ENCODE results near the gene COL9A2.
A peak's percentile ranks its signal among the peaks of the same experiment; 100 is the strongest.

The COL9A2 gene

GRCh38 chr1:40303051-40303771 lies 13.9 kb downstream of the COL9A2 start:
- no peak for DNase-seq (ENCODE audit: low read depth)

DNA sequence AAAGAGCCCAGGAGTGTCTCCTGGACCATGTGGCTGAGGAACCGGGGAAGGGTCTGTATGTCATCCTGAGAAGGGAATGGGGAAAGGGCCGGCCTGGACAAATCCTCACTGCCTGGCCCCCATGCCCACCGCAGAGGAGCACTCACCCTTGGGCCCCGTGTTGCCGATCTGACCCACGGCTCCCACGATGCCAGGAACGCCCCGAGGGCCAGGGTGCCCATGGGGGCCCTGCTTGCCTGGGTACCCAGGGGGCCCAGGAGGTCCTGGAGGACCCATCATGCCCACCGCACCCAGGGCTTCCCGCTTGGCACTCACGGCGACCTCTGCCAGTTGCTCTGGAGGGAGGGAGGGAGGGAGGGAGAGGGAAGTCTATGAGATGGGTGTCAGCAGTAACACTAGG lies 14.6 kb downstream of the COL9A2 start:
- DNase-seq (ENCODE audit: low read depth): no peak

DNA sequence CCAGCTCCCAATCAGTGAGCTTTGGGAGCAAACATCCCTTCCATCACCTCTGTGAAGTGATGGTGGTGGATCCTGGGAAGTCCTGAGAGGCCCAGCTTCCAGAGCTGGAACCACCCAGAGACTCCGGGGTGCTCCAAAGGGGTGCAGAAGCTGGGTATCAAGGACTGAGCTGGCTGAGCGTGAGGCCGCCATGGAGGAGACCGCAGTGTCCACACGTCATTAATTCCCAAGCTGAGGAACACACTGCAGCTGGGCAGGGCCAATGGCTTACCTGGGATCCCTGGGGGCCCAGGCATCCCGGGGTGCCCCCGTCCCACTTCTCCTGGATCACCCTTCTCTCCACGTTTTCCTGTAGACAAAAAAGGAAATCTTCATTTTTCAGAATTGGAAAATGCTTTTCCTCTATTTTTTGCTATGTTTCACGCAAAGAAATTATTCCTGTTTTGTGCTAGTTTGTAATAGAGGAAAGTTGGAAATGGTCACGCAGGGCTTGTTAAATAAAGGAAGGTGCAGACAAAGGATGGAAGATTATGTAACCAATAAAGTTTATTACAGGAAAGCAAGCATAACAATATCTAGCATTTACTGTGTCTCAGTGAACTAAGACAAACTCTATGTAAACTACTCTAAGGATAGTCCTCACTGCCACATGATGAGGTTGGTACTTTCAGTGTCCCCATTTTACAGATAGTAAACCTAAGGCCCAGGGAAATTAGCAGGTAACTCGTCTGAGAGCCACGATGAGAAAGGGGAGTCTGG lies 15.4 kb downstream of the COL9A2 start:
- no peak for DNase-seq (ENCODE audit: low read depth)

DNA sequence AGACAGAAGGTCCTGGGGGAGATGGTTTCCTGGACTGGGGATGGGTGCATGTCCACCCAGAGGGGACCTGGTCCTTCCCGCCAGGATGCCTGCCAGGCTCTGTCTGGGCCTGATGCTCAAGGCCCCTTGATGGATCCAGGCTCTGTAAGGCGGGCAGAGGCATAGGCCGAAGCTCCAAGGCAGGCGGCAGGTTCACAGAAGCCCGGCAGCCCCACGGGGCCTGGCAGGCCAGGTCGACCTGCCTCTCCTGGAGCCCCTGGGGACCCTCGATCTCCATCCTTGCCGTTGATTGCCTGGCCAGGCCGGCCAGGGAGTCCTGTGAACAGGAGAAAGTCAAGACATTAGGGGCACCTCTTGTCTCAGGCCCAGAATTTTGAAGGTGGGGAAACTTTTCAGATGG lies 16.0 kb downstream of the COL9A2 start:
- DNase-seq (ENCODE audit: low read depth): no peak

DNA sequence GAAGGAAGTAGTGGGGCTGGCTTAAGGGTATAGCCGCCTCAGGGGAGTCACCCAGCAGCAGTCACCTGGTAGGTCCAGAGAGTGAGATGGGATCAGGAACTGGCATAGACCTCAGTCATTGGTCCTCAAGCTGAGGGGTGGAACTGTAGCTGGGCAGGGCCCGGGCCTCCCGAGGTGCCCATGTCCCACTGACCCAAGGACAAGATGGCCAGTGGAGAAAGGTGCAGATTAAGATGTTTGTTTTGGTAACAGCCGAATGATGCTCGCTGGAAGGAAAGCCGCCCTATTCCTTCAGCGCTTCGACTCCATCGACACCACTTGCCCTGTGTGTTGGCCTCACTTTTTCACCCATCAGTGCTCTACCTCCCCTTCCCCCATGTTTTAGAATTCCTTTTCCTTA lies 16.4 kb downstream of the COL9A2 start:
- no peak for DNase-seq (ENCODE audit: low read depth)

GRCh38 chr1:40300249-40300567 lies 16.9 kb downstream of the COL9A2 start:
- no peak for DNase-seq (ENCODE audit: low read depth)

GRCh38 chr1:40299366-40300248 lies 17.5 kb downstream of the COL9A2 start:
- no peak for DNase-seq (ENCODE audit: low read depth)

- DNase-seq (ENCODE audit: low read depth): no peak
Measured at GRCh38 chr1:40291293-40291692, 25.8 kb downstream of the COL9A2 start.

DNA sequence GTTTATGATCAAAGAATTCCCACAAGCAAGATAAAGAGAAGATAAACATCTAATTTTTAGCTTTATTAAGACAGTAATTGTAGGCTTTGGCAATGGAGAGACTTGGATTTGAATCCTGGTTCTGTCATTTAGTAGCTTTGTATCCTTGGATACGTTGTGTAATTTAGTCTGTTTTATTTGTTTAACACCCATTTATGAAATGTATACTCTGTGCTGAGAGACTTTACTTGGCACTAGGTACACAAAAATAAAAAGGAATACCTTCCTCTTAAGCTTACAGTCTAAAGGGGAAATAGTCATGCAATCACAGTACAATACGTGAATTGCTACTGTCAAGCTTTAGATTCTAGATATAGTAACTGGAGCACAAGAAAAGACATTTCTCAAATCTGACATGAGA lies 35.2 kb downstream of the COL9A2 start:
- DNase-seq (ENCODE audit: low read depth): no peak

DNA sequence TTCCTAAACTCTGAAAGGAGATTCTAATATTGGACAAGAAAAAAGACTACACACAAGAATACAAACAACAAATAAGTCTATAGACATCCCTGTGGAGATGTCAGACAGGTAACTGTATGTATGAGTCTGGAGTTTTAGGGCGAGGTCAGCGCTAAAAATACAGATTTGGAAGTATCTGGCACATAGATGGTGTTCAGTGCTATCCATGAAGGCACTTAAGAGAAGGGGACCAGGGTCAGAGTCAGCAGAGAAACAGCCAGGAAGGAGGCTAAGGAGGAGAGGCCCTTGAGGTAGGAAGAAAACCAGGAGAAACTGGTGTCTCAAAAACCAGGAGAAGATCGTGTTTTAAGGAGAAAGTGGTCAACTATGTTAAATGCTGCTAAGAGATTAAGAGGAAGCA lies 41.0 kb downstream of the COL9A2 start:
- no peak for DNase-seq (ENCODE audit: low read depth)

GRCh38 chr1:40274331-40274730 lies 42.8 kb downstream of the COL9A2 start:
- no peak for DNase-seq (ENCODE audit: low read depth)

DNA sequence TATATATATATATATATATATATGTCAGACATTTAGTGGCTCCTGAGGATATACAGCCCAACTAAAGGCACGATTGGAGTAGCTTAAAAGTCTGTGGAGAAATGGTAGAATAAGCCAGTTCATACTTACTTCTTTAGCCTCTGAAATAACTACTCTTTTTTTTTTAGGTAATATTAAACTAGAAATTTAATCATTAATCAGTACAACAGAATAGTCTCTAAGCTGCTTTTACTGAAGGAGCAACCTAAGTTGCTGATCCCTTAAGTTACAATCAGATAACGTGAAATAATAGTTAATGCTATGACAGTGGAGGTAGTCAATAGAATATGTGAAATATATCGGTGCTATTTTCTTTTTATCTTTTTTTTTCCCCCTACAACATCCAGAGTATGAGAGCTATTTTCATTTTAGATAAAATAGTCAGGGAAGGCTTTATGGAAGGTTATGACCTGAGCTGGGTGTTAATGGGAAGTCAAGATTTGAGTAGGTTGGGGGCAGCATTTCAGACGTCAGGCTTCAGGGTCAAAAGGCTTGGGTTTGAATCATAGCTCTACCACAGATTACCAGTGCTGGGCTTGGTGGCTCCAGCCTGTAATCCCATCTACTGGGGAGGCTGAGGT lies 43.4 kb downstream of the COL9A2 start:
- no peak for DNase-seq (ENCODE audit: low read depth)

DNA sequence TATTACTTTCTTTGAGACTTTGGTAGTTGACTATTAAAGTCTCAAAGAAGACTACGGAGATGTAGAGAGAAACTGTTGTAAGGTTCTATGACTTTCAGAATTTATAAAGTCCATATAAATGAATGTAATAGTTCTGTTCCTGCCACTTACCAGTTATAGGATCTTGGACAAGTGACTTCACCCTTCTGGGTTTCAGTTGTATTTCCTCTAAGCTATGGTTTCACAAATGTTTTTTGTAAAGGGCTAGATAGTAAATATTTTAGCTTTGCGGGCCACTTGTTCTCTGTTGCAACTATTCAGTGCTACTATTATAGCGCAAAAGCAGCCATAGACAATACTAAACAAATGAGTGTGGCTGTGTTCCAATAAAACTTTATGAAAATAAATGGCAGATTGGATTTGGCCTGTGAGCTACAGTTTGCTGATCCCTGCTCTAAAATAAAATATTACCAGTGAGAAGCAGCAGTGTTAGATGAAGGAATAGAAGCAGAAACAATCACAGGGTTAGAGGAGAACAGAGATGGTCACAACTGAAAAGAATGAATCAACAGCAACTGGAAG lies 44.4 kb downstream of the COL9A2 start:
- DNase-seq (ENCODE audit: low read depth): no peak

DNA sequence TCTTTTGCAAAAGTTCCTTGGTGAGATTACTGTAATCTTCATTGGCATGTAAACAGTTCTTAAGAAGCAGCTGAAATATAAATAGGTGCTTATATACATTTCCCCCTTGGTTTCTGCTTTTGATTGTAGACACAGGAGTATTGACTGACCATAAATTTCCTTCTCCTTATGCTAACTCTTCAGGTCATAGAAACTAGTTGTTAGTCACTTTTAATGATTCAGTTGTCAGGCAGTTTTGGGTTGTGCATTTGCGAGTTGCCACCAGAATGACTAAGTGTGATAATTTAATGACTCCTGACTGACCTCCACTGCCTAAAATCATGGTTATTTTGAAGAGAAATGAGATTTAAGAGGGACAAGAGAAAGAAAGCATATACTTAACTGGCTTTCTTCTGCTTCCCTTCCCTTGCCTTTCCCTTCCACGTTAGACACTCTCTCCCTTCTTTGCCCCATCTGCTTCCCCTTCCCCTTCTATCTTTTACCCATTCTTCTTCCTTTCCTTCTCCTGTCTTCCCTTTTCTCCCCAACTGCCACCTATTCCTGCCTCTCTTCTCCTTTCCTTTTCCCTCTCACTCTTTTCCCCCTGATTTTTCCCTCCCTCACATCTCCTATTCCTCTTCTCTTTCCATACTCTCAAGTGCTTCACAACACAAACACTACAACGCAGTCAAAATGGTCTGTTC lies 46.8 kb downstream of the COL9A2 start:
- DNase-seq (ENCODE audit: low read depth): no peak

DNA sequence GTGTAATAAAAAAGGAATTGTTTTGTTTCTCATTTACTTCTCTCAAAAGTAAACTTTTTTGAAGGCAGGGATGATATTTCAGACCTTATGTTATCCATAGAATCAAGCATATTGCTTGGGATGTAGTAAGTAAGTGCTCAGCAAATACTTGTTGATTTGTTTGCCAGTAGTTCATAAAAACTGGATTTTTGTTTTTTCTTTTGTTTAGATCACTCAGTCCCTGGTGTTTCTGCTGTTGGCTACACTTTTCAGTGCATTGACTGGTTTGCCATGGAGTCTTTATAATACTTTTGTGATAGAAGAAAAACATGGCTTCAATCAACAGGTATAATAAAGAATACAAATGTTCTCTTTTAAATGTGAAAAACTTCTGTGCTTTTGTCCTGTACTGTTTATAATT lies 48.9 kb downstream of the COL9A2 start:
- DNase-seq (ENCODE audit: low read depth): no peak

GRCh38 chr1:40267767-40268187 lies 49.3 kb downstream of the COL9A2 start:
- peak; percentile 98 for DNase-seq (ENCODE audit: low read depth)

GRCh38 chr1:40266786-40267535 lies 50.1 kb downstream of the COL9A2 start:
- no peak for DNase-seq (ENCODE audit: low read depth)

DNA sequence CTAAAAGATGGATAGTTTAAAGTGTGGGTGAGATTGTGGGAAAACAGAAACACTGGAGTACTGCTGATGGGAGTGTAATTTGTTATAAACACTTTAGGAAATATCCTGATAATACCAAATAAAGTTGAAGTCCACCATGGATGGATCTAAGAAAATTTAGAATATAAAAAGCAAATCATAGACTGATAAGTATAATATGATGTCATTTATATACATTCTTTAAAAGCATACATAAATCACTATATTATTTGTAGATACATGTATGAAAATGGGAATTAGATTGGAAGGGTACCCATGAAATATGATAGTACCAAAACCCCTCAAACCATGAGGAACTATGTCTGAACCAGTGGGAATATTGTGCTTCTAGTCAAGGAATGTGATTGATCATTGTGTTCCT lies 51.2 kb downstream of the COL9A2 start:
- no peak for DNase-seq (ENCODE audit: low read depth)

GRCh38 chr1:40265298-40265697 lies 51.8 kb downstream of the COL9A2 start:
- no peak for DNase-seq (ENCODE audit: low read depth)

- no peak for DNase-seq (ENCODE audit: low read depth)
Measured at GRCh38 chr1:40264354-40264781, 52.7 kb downstream of the COL9A2 start.

DNA sequence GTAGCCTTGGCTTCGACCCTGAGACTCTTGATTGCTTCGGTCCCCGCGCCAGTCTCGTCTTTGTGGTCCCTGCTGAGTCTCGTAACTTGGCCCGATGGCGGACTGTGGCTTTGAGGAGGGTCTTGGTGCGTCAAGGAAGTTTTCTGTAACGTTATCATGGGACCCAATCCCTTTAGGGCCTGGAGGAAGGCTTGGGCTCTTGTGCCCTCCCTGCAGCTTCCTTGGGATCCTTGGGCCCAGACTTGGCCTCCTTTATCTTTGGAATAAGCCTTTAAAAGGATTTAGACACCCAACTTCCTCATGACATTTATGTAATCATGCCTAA lies 58.7 kb downstream of the COL9A2 start:
- DNase-seq (ENCODE audit: low read depth): no peak
